Measurements from ENCODE around the gene NARF.

DNA sequence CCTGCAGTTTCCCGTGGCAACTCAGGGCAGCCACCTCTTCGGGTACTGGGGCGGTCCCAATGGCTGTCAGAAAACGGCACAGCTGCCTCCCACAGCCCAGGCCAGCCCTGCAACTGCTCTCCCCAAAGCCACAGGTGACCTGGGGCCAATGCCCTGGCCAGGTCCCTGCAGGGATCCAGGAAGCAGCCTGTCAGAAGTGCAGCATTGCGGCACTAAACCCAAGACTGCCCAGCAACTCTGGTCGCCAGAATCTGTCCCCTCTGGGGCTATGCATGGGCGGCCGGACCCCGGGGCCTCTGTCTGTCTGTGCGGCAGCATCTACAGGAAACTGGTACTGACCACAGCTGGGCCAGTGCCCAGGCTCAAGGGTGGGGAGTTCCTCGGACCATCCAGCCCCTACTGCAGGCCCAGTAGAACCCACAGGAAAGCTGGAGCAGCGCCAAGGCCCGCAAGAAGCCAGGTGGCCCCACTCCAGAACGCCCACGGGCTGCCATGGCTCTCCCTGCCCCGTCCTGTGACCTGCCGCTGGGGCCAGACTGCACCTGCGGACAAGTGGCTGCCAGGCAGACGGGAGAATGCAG is 13.5 kb upstream of the NARF start:
- TF ChIP-seq IRF2 (CRISPR knock-in tag; IDR thresholded peaks at IDR 0.05; ENCODE audit: borderline replicate concordance, low read depth): no peak
- TF ChIP-seq, protein P1, sequence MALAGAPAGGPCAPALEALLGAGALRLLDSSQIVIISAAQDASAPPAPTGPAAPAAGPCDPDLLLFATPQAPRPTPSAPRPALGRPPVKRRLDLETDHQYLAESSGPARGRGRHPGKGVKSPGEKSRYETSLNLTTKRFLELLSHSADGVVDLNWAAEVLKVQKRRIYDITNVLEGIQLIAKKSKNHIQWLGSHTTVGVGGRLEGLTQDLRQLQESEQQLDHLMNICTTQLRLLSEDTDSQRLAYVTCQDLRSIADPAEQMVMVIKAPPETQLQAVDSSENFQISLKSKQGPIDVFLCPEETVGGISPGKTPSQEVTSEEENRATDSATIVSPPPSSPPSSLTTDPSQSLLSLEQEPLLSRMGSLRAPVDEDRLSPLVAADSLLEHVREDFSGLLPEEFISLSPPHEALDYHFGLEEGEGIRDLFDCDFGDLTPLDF (CRISPR knock-in tag; IDR thresholded peaks at IDR 0.05): no peak
- TF ChIP-seq, protein P2, sequence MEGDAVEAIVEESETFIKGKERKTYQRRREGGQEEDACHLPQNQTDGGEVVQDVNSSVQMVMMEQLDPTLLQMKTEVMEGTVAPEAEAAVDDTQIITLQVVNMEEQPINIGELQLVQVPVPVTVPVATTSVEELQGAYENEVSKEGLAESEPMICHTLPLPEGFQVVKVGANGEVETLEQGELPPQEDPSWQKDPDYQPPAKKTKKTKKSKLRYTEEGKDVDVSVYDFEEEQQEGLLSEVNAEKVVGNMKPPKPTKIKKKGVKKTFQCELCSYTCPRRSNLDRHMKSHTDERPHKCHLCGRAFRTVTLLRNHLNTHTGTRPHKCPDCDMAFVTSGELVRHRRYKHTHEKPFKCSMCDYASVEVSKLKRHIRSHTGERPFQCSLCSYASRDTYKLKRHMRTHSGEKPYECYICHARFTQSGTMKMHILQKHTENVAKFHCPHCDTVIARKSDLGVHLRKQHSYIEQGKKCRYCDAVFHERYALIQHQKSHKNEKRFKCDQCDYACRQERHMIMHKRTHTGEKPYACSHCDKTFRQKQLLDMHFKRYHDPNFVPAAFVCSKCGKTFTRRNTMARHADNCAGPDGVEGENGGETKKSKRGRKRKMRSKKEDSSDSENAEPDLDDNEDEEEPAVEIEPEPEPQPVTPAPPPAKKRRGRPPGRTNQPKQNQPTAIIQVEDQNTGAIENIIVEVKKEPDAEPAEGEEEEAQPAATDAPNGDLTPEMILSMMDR (IDR thresholded peaks at IDR 0.05): no peak
- TF ChIP-seq, protein P3, sequence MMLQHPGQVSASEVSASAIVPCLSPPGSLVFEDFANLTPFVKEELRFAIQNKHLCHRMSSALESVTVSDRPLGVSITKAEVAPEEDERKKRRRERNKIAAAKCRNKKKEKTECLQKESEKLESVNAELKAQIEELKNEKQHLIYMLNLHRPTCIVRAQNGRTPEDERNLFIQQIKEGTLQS (CRISPR knock-in tag; conservative IDR thresholded peaks at IDR 0.05): no peak
- no peak for TF ChIP-seq ZBTB21 (CRISPR knock-in tag; IDR thresholded peaks at IDR 0.05; ENCODE audit: borderline replicate concordance)
- TF ChIP-seq SMAD3 (CRISPR knock-in tag; IDR thresholded peaks at IDR 0.05; ENCODE audit: borderline replicate concordance): no peak
- TF ChIP-seq, protein P4, sequence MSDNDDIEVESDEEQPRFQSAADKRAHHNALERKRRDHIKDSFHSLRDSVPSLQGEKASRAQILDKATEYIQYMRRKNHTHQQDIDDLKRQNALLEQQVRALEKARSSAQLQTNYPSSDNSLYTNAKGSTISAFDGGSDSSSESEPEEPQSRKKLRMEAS (CRISPR knock-in tag; IDR thresholded peaks at IDR 0.05): no peak
- no peak for TF ChIP-seq ESRRA (CRISPR knock-in tag; IDR thresholded peaks at IDR 0.05; ENCODE audit: borderline replicate concordance)
- no peak for TF ChIP-seq NR3C1 (CRISPR knock-in tag; conservative IDR thresholded peaks at IDR 0.05; ENCODE audit: low read depth)

Measured in WTC11 (cell line).